GM21529 (cell line): ENCODE data around the gene PLXDC1.

Experiments
- ATAC-seq: cut with Tn5 transposase; IDR thresholded peaks from one replicate; pipeline ENCODE4 v1.9.1; 2021; ENCODE audit not compliant: unreplicated experiment

The PLXDC1 gene

GRCh38 chr17:39018267-39019134 is 132.9 kb downstream of the PLXDC1 start:
- ATAC-seq = no peak

DNA sequence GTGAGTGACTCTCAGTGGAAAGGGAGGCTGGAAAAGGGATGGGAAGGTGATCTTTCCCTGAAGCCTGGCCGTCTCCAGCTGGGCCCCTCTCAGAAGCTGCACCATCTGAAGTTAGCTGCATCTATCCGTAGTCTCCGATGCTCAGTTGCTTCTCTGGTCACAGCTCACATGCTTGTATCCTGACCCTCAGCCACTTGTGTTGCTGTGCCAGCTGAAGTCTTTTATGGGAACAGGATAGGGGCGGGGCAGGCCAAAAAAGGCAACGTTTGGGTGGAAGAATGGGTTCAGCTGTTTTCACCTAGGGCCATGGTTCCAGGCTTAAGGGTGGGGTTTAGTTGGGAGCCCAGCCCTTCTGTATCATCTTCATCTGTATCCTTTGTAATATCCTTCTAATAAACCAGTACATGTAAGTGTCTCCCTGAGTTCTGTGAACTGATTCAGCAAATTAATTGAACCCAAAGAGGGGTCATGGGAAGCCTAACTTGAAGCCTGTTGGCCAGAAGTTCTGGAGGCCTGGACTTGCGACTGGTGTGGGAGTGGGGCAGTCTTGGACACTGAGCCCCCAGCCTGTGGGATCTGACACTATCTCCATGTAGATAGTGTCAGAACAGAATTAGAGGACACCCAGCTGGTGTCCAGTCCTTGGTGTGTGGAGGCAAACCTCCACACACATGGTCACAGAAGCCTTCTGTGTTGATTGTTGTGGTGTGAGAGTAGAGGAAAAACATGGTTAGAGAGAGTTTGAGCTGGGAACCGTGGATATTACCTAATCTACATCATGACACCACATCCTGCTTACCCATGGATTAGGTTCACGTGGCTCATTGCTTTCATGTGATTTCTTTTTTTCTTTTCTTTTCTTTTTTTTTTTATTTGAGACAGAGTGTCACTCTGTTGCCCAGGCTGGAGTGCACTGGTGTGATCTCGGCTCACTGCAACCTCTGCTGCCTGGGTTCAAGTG is 135.0 kb downstream of the PLXDC1 start:
- no peak for ATAC-seq

GRCh38 chr17:39015546-39015935 is 135.9 kb downstream of the PLXDC1 start:
- no peak for ATAC-seq

GRCh38 chr17:39014795-39015545 is 136.5 kb downstream of the PLXDC1 start:
- ATAC-seq = no peak

GRCh38 chr17:39014044-39014794 is 137.2 kb downstream of the PLXDC1 start:
- no peak for ATAC-seq
